ENCODE data around the gene PCDH9. TPM values are rescaled to one million over a fixed set of nuclear protein-coding genes. Genes with fewer than 3 reads are reported as not detected.

The PCDH9 gene
- total RNA-seq, 6 donors from 2014 or later, result 3.1 to 19.4 (median 7.8) TPM

GRCh38 chr13:67184247-67184646, 45.9 kb downstream of the PCDH9 start:
- no peak overlapping the region for H3K27ac ChIP-seq
- ATAC-seq (ENCODE audit: low FRiP score in 2 of 2), result no peak
- H3K4me1 ChIP-seq, result no peaks in the 10 kb centered on the region
- no peak overlapping the region for H3K4me3 ChIP-seq
- H3K27me3 ChIP-seq, result no peaks in the 10 kb centered on the region
- 96 to 98% methylated on average over 7 of the region's 7 CpGs for WGBS, 2 donors
- no peaks in the 10 kb centered on the region for H3K9me3 ChIP-seq
- no peaks in the 10 kb centered on the region for H3K36me3 ChIP-seq
- TF ChIP-seq POLR2AphosphoS5 (IDR thresholded peaks at IDR 0.05), result no peak
- no peak for TF ChIP-seq EP300 (IDR thresholded peaks at IDR 0.05)
- no peak for TF ChIP-seq POLR2A (IDR thresholded peaks at IDR 0.05)
- TF ChIP-seq CTCF (IDR thresholded peaks at IDR 0.05), result no peak
- DNase-seq, result no peak

GRCh38 chr13:67183151-67183550, 47.0 kb downstream of the PCDH9 start:
- H3K4me3 ChIP-seq, result no peak overlapping the region
- H3K4me1 ChIP-seq, result no peaks in the 10 kb centered on the region
- H3K9me3 ChIP-seq, result no peaks in the 10 kb centered on the region
- no peak for TF ChIP-seq CTCF (IDR thresholded peaks at IDR 0.05)
- no peak for TF ChIP-seq POLR2AphosphoS5 (IDR thresholded peaks at IDR 0.05)
- TF ChIP-seq POLR2A (IDR thresholded peaks at IDR 0.05), result no peak
- no peak for TF ChIP-seq EP300 (IDR thresholded peaks at IDR 0.05)
- H3K27me3 ChIP-seq, result no peaks in the 10 kb centered on the region
- H3K36me3 ChIP-seq, result no peaks in the 10 kb centered on the region
- ATAC-seq (ENCODE audit: low FRiP score in 2 of 2), result no peak
- 39 to 42% methylated on average over 1 of the region's 1 CpG for WGBS, 2 donors
- no peak for DNase-seq
- H3K27ac ChIP-seq, result no peak overlapping the region

- Histone ChIP-seq H3K9me3 (no peaks in the 10 kb centered on the region), H3K27ac (no peak overlapping the region), H3K27me3 (no peaks in the 10 kb centered on the region), H3K36me3 (no peaks in the 10 kb centered on the region), H3K4me3 (no peak overlapping the region), H3K4me1 (no peaks in the 10 kb centered on the region)
- DNase-seq (no peak), ATAC-seq (ENCODE audit: low FRiP score in 2 of 2) (no peak)
- 85 to 94% methylated on average over 2 of the region's 2 CpGs for WGBS, 2 donors
- no peak for TF ChIP-seq CTCF (IDR thresholded peaks at IDR 0.05)
- TF ChIP-seq POLR2AphosphoS5 (IDR thresholded peaks at IDR 0.05), result no peak
- TF ChIP-seq POLR2A (IDR thresholded peaks at IDR 0.05), result no peak
- TF ChIP-seq EP300 (IDR thresholded peaks at IDR 0.05), result no peak
These were observed 54.2 kb downstream of the PCDH9 start for GRCh38 chr13:67175836-67176459.

- H3K4me3 ChIP-seq, result no peak overlapping the region
- WGBS, 2 donors, result 46 to 74% methylated on average over 2 of the region's 2 CpGs
- H3K36me3 ChIP-seq, result no peaks in the 10 kb centered on the region
- no peaks in the 10 kb centered on the region for H3K9me3 ChIP-seq
- DNase-seq (no peak), ATAC-seq (ENCODE audit: low FRiP score in 2 of 2) (no peak)
- H3K27ac ChIP-seq, result no peak overlapping the region
- TF ChIP-seq POLR2AphosphoS5 (IDR thresholded peaks at IDR 0.05) (no peak), CTCF (IDR thresholded peaks at IDR 0.05) (no peak), EP300 (IDR thresholded peaks at IDR 0.05) (no peak), POLR2A (IDR thresholded peaks at IDR 0.05) (no peak)
- H3K27me3 ChIP-seq, result no peaks in the 10 kb centered on the region
- H3K4me1 ChIP-seq, result no peaks in the 10 kb centered on the region
These were observed 61.8 kb downstream of the PCDH9 start for GRCh38 chr13:67168384-67168783.

GRCh38 chr13:67167420-67167819, 62.7 kb downstream of the PCDH9 start:
- DNase-seq (no peak), ATAC-seq (ENCODE audit: low FRiP score in 2 of 2) (no peak)
- Histone ChIP-seq H3K27me3 (no peaks in the 10 kb centered on the region), H3K27ac (no peak overlapping the region), H3K4me1 (no peaks in the 10 kb centered on the region), H3K9me3 (no peaks in the 10 kb centered on the region), H3K4me3 (no peak overlapping the region), H3K36me3 (no peaks in the 10 kb centered on the region)
- WGBS, 2 donors, result 73 to 85% methylated on average over 1 of the region's 1 CpG
- TF ChIP-seq POLR2A (IDR thresholded peaks at IDR 0.05), result no peak
- no peak for TF ChIP-seq CTCF (IDR thresholded peaks at IDR 0.05)
- no peak for TF ChIP-seq EP300 (IDR thresholded peaks at IDR 0.05)
- no peak for TF ChIP-seq POLR2AphosphoS5 (IDR thresholded peaks at IDR 0.05)

All from upper lobe of left lung (tissue), 6 donors.